HG03066 (cell line): ENCODE results near the gene CEP72.

Source experiments
- ATAC-seq: cut with Tn5 transposase; IDR thresholded peaks from one replicate; pipeline ENCODE4 v1.9.1; 2021; ENCODE audit warnings: low read depth; ENCODE audit not compliant: unreplicated experiment

Gene CEP72

GRCh38 chr5:652023-652515 lies 39.9 kb downstream of the CEP72 start:
- ATAC-seq = no peak

GRCh38 chr5:652773-653350 lies 40.7 kb downstream of the CEP72 start:
- ATAC-seq = no peak

GRCh38 chr5:654071-654778 lies 42.1 kb downstream of the CEP72 start:
- no peak for ATAC-seq

GRCh38 chr5:655406-655805 lies 43.3 kb downstream of the CEP72 start:
- ATAC-seq = no peak

- ATAC-seq = no peak
These were observed 45.4 kb downstream of the CEP72 start for GRCh38 chr5:657570-657969.

- ATAC-seq = no peak
These were observed 46.0 kb downstream of the CEP72 start for GRCh38 chr5:658103-658502.

GRCh38 chr5:659496-660263 lies 47.5 kb downstream of the CEP72 start:
- ATAC-seq = no peak

- no peak for ATAC-seq
These were observed 48.4 kb downstream of the CEP72 start for GRCh38 chr5:660491-661030.

GRCh38 chr5:661891-662750 lies 50.0 kb downstream of the CEP72 start:
- no peak for ATAC-seq

GRCh38 chr5:662751-663435 lies 50.8 kb downstream of the CEP72 start:
- ATAC-seq = no peak

GRCh38 chr5:663436-664342 lies 51.5 kb downstream of the CEP72 start:
- no peak for ATAC-seq

GRCh38 chr5:664343-664993 lies 52.3 kb downstream of the CEP72 start:
- ATAC-seq = no peak

- no peak for ATAC-seq
These were observed 52.8 kb downstream of the CEP72 start for GRCh38 chr5:664994-665360.

GRCh38 chr5:665541-665955 lies 53.4 kb downstream of the CEP72 start:
- ATAC-seq = no peak

- no peak for ATAC-seq
These were observed 54.0 kb downstream of the CEP72 start for GRCh38 chr5:665956-666711.

- ATAC-seq = no peak
These were observed 54.8 kb downstream of the CEP72 start for GRCh38 chr5:666816-667498.
